ENCODE measurements around the gene DNAJC5G. TPM values are rescaled to one million over a fixed set of nuclear protein-coding genes. Genes with fewer than 3 reads are reported as not detected.
A peak's percentile ranks its signal among the peaks of the same experiment; 100 is the strongest.

DNAJC5G gene
- total RNA-seq, 1 experiment from 2014 or later, result not detected

GRCh38 chr2:27263287-27264252 lies 11.7 kb upstream of the DNAJC5G start:
- ChIA-PET CTCF (interaction anchor here (0.5 to 5.9 kb wide), 7 partner anchors 17 to 182 kb away, joined by 3 to 41 read pairs (median 6); partner anchors contain the start of gene TRIM54), POLR2A (interaction anchor here (0.6 to 1.5 kb wide), 2 partner anchors 9 to 167 kb away, joined by 3 to 4 read pairs; no protein-coding TSS in a partner anchor)
- H3K27me3 Mint-ChIP-seq (ENCODE audit: insufficient read depth, unreplicated experiment), result peaks cover 31% of the 10 kb centered on the region
- intact Hi-C loops (cut with micrococcal nuclease), result no loop called here
- no peaks in the 10 kb centered on the region for H3K9me3 Mint-ChIP-seq (ENCODE audit: unreplicated experiment)
- no peak for DNase-seq (ENCODE audit: unreplicated experiment)
- H3K27ac Mint-ChIP-seq (ENCODE audit: low read depth, unreplicated experiment), result no peak overlapping the region
- no TSS peak for BruUV-seq (replicated peaks)
- no peak for TF ChIP-seq CTCF (IDR thresholded peaks at IDR 0.05; ENCODE audit: unreplicated experiment)
- H3K4me1 Mint-ChIP-seq (ENCODE audit: insufficient read depth, unreplicated experiment), result peaks cover 11% of the 10 kb centered on the region
- H3K4me3 Mint-ChIP-seq (ENCODE audit: unreplicated experiment), result peak overlapping the region; percentile 68
- H3K36me3 Mint-ChIP-seq (ENCODE audit: insufficient read depth, unreplicated experiment), result no peaks in the 10 kb centered on the region

- POLR2A ChIA-PET, result interaction anchor here (1.0 to 1.5 kb wide), 2 partner anchors 9 to 48 kb away, joined by 3 to 4 read pairs; partner anchors contain the start of gene CAD
- CTCF ChIA-PET, result interaction anchor here (0.5 to 5.9 kb wide), 7 partner anchors 9 to 183 kb away, joined by 3 to 41 read pairs (median 5); no protein-coding TSS in a partner anchor
- Mint-ChIP-seq H3K27ac (ENCODE audit: low read depth, unreplicated experiment) (no peak overlapping the region), H3K4me1 (ENCODE audit: insufficient read depth, unreplicated experiment) (peaks cover 11% of the 10 kb centered on the region), H3K27me3 (ENCODE audit: insufficient read depth, unreplicated experiment) (peaks cover 30% of the 10 kb centered on the region), H3K36me3 (ENCODE audit: insufficient read depth, unreplicated experiment) (no peaks in the 10 kb centered on the region), H3K9me3 (ENCODE audit: unreplicated experiment) (no peaks in the 10 kb centered on the region), H3K4me3 (ENCODE audit: unreplicated experiment) (peak overlapping the region; percentile 19)
- no TSS peak for BruUV-seq (replicated peaks)
- intact Hi-C loops (cut with micrococcal nuclease), result no loop called here
- TF ChIP-seq CTCF (IDR thresholded peaks at IDR 0.05; ENCODE audit: unreplicated experiment), result no peak
- DNase-seq (ENCODE audit: unreplicated experiment), result no peak
Observed at GRCh38 chr2:27264253-27264752, 10.9 kb upstream of the DNAJC5G start.

GRCh38 chr2:27264753-27265535 lies 10.3 kb upstream of the DNAJC5G start:
- DNase-seq (ENCODE audit: unreplicated experiment), result no peak
- Mint-ChIP-seq H3K27me3 (ENCODE audit: insufficient read depth, unreplicated experiment) (peaks cover 24% of the 10 kb centered on the region), H3K4me1 (ENCODE audit: insufficient read depth, unreplicated experiment) (peaks cover 11% of the 10 kb centered on the region), H3K36me3 (ENCODE audit: insufficient read depth, unreplicated experiment) (no peaks in the 10 kb centered on the region), H3K9me3 (ENCODE audit: unreplicated experiment) (no peaks in the 10 kb centered on the region), H3K4me3 (ENCODE audit: unreplicated experiment) (peak overlapping the region; percentile 57), H3K27ac (ENCODE audit: low read depth, unreplicated experiment) (no peak overlapping the region)
- no TSS peak for BruUV-seq (replicated peaks)
- ChIA-PET CTCF (interaction anchor here (0.7 to 5.9 kb wide), 9 partner anchors 9 to 165 kb away, joined by 3 to 41 read pairs (median 5); no protein-coding TSS in a partner anchor), POLR2A (interaction anchor here (0.6 to 1.0 kb wide), 2 partner anchors 14 to 48 kb away, joined by 3 read pairs; partner anchors contain the start of gene CAD)
- intact Hi-C loops (cut with micrococcal nuclease), result no loop called here
- TF ChIP-seq CTCF (IDR thresholded peaks at IDR 0.05; ENCODE audit: unreplicated experiment), result peak; percentile 26
